ENCODE measurements around the gene ZNF71. TPM values are rescaled to one million over a fixed set of nuclear protein-coding genes. Genes with fewer than 3 reads are reported as not detected.

ZNF71 gene
- total and polyA plus RNA-seq, 2 donors (not counting 1 experiment from before 2014, with no cell fraction given), result 4.3 to 9.2 TPM

GRCh38 chr19:56572589-56572988, 22.5 kb upstream of the ZNF71 start:
- Histone ChIP-seq H2AFZ (ENCODE audit: low read length) (no peak overlapping the region), H4K20me1 (ENCODE audit: control insufficient read depth, extremely low read depth, insufficient read depth, low read length) (no peaks in the 10 kb centered on the region), H3K9me3 (ENCODE audit: control insufficient read depth, insufficient read depth, low read depth, low read length) (peaks cover 2% of the 10 kb centered on the region), H3K36me3 (ENCODE audit: control insufficient read depth, insufficient read depth, low read length) (peaks cover 2% of the 10 kb centered on the region), H3K9ac (ENCODE audit: insufficient read depth, low read length) (no peak overlapping the region), H3K4me2 (ENCODE audit: extremely low read depth, insufficient read depth, low read length) (no peak overlapping the region), H3K4me3 (replicated peaks in 1 of 4; ENCODE audit: control extremely low read depth in 1 of 4, insufficient read depth in 1 of 4, low read depth in 3 of 4, low read length in 4 of 4) (no peak overlapping the region), H3K27me3 (ENCODE audit: control insufficient read depth, insufficient read depth, low read length) (no peaks in the 10 kb centered on the region), H3K79me2 (ENCODE audit: control insufficient read depth, insufficient read depth, low read length) (no peaks in the 10 kb centered on the region), H3K27ac (ENCODE audit: insufficient read depth, low read length) (no peak overlapping the region), H3K4me1 (ENCODE audit: control insufficient read depth, extremely low read depth, insufficient read depth, low read length) (no peaks in the 10 kb centered on the region)
- no peak for DNase-seq (ENCODE audit: low read depth in 2 of 2)
- TF ChIP-seq EZH2 (IDR thresholded peaks at IDR 0.05; ENCODE audit: low read length, missing control alignments) (no peak), CTCF (conservative IDR thresholded peaks at IDR 0.05 in 1 of 2, IDR thresholded peaks at IDR 0.05 in 1 of 2; ENCODE audit: low read depth in 1 of 2, low read length in 2 of 2) (no peak)

- H3K27me3 ChIP-seq (ENCODE audit: control insufficient read depth, insufficient read depth, low read length), result no peaks in the 10 kb centered on the region
- H3K79me2 ChIP-seq (ENCODE audit: control insufficient read depth, insufficient read depth, low read length), result no peaks in the 10 kb centered on the region
- no peak overlapping the region for H3K27ac ChIP-seq (ENCODE audit: insufficient read depth, low read length)
- H2AFZ ChIP-seq (ENCODE audit: low read length), result no peak overlapping the region
- no peak overlapping the region for H3K4me3 ChIP-seq (replicated peaks in 1 of 4; ENCODE audit: control extremely low read depth in 1 of 4, insufficient read depth in 1 of 4, low read depth in 3 of 4, low read length in 4 of 4)
- H3K9me3 ChIP-seq (ENCODE audit: control insufficient read depth, insufficient read depth, low read depth, low read length), result peaks cover 7% of the 10 kb centered on the region
- H3K36me3 ChIP-seq (ENCODE audit: control insufficient read depth, insufficient read depth, low read length), result peaks cover 2% of the 10 kb centered on the region
- H3K4me1 ChIP-seq (ENCODE audit: control insufficient read depth, extremely low read depth, insufficient read depth, low read length), result no peaks in the 10 kb centered on the region
- H3K9ac ChIP-seq (ENCODE audit: insufficient read depth, low read length), result no peak overlapping the region
- H3K4me2 ChIP-seq (ENCODE audit: extremely low read depth, insufficient read depth, low read length), result no peak overlapping the region
- TF ChIP-seq EZH2 (IDR thresholded peaks at IDR 0.05; ENCODE audit: low read length, missing control alignments), result no peak
- no peak for TF ChIP-seq CTCF (conservative IDR thresholded peaks at IDR 0.05 in 1 of 2, IDR thresholded peaks at IDR 0.05 in 1 of 2; ENCODE audit: low read depth in 1 of 2, low read length in 2 of 2)
- DNase-seq (ENCODE audit: low read depth in 2 of 2), result no peak
- H4K20me1 ChIP-seq (ENCODE audit: control insufficient read depth, extremely low read depth, insufficient read depth, low read length), result no peaks in the 10 kb centered on the region
These were observed 21.2 kb upstream of the ZNF71 start for GRCh38 chr19:56573914-56574313.

GRCh38 chr19:56577719-56578602, 17.1 kb upstream of the ZNF71 start:
- H3K4me3 ChIP-seq (replicated peaks in 1 of 4; ENCODE audit: control extremely low read depth in 1 of 4, insufficient read depth in 1 of 4, low read depth in 3 of 4, low read length in 4 of 4), result no peak overlapping the region
- H3K4me2 ChIP-seq (ENCODE audit: extremely low read depth, insufficient read depth, low read length), result no peak overlapping the region
- TF ChIP-seq CTCF (conservative IDR thresholded peaks at IDR 0.05 in 1 of 2, IDR thresholded peaks at IDR 0.05 in 1 of 2; ENCODE audit: low read depth in 1 of 2, low read length in 2 of 2) (no peak), EZH2 (IDR thresholded peaks at IDR 0.05; ENCODE audit: low read length, missing control alignments) (no peak)
- DNase-seq (ENCODE audit: low read depth in 2 of 2), result no peak
- H2AFZ ChIP-seq (ENCODE audit: low read length), result no peak overlapping the region
- no peaks in the 10 kb centered on the region for H3K27me3 ChIP-seq (ENCODE audit: control insufficient read depth, insufficient read depth, low read length)
- H3K79me2 ChIP-seq (ENCODE audit: control insufficient read depth, insufficient read depth, low read length), result no peaks in the 10 kb centered on the region
- no peaks in the 10 kb centered on the region for H3K4me1 ChIP-seq (ENCODE audit: control insufficient read depth, extremely low read depth, insufficient read depth, low read length)
- no peaks in the 10 kb centered on the region for H3K36me3 ChIP-seq (ENCODE audit: control insufficient read depth, insufficient read depth, low read length)
- no peaks in the 10 kb centered on the region for H4K20me1 ChIP-seq (ENCODE audit: control insufficient read depth, extremely low read depth, insufficient read depth, low read length)
- H3K9me3 ChIP-seq (ENCODE audit: control insufficient read depth, insufficient read depth, low read depth, low read length), result peaks cover 7% of the 10 kb centered on the region
- H3K27ac ChIP-seq (ENCODE audit: insufficient read depth, low read length), result no peak overlapping the region
- H3K9ac ChIP-seq (ENCODE audit: insufficient read depth, low read length), result no peak overlapping the region

Measured in fibroblast of lung (primary cell).